NOMO-1 treated with dmso at 0.1 percent for 144 hours (cell line): ENCODE results near the gene MIGA2.
"Not testable (repeated sequence)": the region's sequence is repeated elsewhere in the genome, so short reads cannot be mapped to it uniquely, and the experiment has no call there.

ENCODE experiments used
- DNase-seq: peaks from one replicate; lab custom pipeline; 2025; ENCODE audit not compliant: unreplicated experiment; lab: John Stamatoyannopoulos, UW

MIGA2 gene

GRCh38 chr9:129011170-129011569, 25.3 kb upstream of the MIGA2 start:
- DNase-seq, result no peak

GRCh38 chr9:129011761-129012181, 24.7 kb upstream of the MIGA2 start:
- no peak for DNase-seq

GRCh38 chr9:129012343-129012742, 24.1 kb upstream of the MIGA2 start:
- no peak for DNase-seq

- no peak for DNase-seq
Measured at GRCh38 chr9:129012893-129013448, 23.5 kb upstream of the MIGA2 start.

- no peak for DNase-seq
Measured at GRCh38 chr9:129013674-129014073, 22.8 kb upstream of the MIGA2 start.

GRCh38 chr9:129014124-129014523, 22.3 kb upstream of the MIGA2 start:
- DNase-seq, result no peak

- no peak for DNase-seq
Measured at GRCh38 chr9:129014608-129015007, 21.8 kb upstream of the MIGA2 start.

- DNase-seq, result no peak
Measured at GRCh38 chr9:129021091-129021490, 15.3 kb upstream of the MIGA2 start.

GRCh38 chr9:129022037-129022436, 14.4 kb upstream of the MIGA2 start:
- DNase-seq, result no peak

GRCh38 chr9:129023036-129023907, 13.2 kb upstream of the MIGA2 start:
- no peak for DNase-seq

- no peak for DNase-seq
Measured at GRCh38 chr9:129023908-129024233, 12.6 kb upstream of the MIGA2 start.

- no peak for DNase-seq
Measured at GRCh38 chr9:129026442-129027223, 9.8 kb upstream of the MIGA2 start.

GRCh38 chr9:129027224-129027684, 9.2 kb upstream of the MIGA2 start:
- no peak for DNase-seq

- no peak for DNase-seq
Measured at GRCh38 chr9:129027685-129028191, 8.7 kb upstream of the MIGA2 start.

GRCh38 chr9:129028192-129028966, 8.0 kb upstream of the MIGA2 start, which contains the start of gene SH3GLB2:
SH3GLB2 (minus strand) TSS chr9:129028331; CDS start chr9:129028154, 177 bp downstream.
- peak; percentile 89 for DNase-seq

- no peak for DNase-seq
Measured at GRCh38 chr9:129030191-129030590, 6.2 kb upstream of the MIGA2 start.

- DNase-seq, result no peak
Measured at GRCh38 chr9:129031514-129031913, 4.9 kb upstream of the MIGA2 start.

- DNase-seq, result no peak
Measured at GRCh38 chr9:129032541-129033159, 3.8 kb upstream of the MIGA2 start.

- DNase-seq, result no peak
Measured at GRCh38 chr9:129033216-129033615, 3.2 kb upstream of the MIGA2 start.

GRCh38 chr9:129035838-129036237, 588 bp upstream of the MIGA2 start:
- DNase-seq, result not testable (repeated sequence)
